Esophagus squamous epithelium (tissue), 4 donors: ENCODE measurements around the gene FILIP1L.

Experiments used
- POLR2A ChIP-seq, 4 donors: fragments of 450-650 bp; IDR thresholded peaks; one replicate each; pipeline ENCODE4 v1.6.1; 2017; ENCODE audit warnings: antibody characterized with exemption in 4 of 4, mild to moderate bottlenecking in 4 of 4, moderate library complexity in 3 of 4
- TF ChIP-seq, protein P1 (sequence below), 6 experiments: fragments of 450-650 bp in 4 of 6; fragments of 200-600 bp in 2 of 6; sonication (generic) in 2 of 6; IDR thresholded peaks; one replicate each; pipeline ENCODE4 v1.5.1; 2016 to 2019; ENCODE audit warnings: antibody characterized with exemption in 6 of 6, mild to moderate bottlenecking in 4 of 6, moderate library complexity in 4 of 6

DNA sequence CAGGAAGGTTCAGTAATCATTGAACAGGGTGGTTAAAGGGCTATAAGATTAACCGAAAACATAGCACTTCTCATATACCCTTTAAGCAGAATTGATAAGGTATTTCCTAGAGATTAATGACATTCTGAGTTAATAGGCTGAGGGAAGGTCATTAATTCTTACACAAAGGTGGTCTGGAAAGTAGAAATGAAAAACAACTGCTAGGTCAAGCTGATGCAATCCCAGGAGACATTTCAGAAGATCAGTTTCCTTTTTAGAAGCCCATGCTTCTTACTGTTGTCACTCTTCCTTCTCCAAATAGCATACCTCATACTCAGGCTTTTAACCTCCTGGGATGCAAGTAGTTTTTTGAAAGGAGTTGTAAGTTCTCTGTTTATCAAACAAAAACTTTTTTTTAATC is 8.8 kb downstream of the FILIP1L start:
- TF ChIP-seq, protein P1, sequence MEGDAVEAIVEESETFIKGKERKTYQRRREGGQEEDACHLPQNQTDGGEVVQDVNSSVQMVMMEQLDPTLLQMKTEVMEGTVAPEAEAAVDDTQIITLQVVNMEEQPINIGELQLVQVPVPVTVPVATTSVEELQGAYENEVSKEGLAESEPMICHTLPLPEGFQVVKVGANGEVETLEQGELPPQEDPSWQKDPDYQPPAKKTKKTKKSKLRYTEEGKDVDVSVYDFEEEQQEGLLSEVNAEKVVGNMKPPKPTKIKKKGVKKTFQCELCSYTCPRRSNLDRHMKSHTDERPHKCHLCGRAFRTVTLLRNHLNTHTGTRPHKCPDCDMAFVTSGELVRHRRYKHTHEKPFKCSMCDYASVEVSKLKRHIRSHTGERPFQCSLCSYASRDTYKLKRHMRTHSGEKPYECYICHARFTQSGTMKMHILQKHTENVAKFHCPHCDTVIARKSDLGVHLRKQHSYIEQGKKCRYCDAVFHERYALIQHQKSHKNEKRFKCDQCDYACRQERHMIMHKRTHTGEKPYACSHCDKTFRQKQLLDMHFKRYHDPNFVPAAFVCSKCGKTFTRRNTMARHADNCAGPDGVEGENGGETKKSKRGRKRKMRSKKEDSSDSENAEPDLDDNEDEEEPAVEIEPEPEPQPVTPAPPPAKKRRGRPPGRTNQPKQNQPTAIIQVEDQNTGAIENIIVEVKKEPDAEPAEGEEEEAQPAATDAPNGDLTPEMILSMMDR (IDR thresholded peaks at IDR 0.05), result no peak
- TF ChIP-seq POLR2A (IDR thresholded peaks at IDR 0.05), result no peak
